HG03432 (cell line): ENCODE measurements around the gene PLIN3.
"Not testable (repeated sequence)": the region's sequence is repeated elsewhere in the genome, so short reads cannot be mapped to it uniquely, and the experiment has no call there.

Experiments used
- ATAC-seq: cut with Tn5 transposase; IDR thresholded peaks from one replicate; pipeline ENCODE4 v1.9.1; 2021; ENCODE audit warnings: mild to moderate bottlenecking, moderate library complexity; ENCODE audit not compliant: unreplicated experiment

The PLIN3 gene

DNA sequence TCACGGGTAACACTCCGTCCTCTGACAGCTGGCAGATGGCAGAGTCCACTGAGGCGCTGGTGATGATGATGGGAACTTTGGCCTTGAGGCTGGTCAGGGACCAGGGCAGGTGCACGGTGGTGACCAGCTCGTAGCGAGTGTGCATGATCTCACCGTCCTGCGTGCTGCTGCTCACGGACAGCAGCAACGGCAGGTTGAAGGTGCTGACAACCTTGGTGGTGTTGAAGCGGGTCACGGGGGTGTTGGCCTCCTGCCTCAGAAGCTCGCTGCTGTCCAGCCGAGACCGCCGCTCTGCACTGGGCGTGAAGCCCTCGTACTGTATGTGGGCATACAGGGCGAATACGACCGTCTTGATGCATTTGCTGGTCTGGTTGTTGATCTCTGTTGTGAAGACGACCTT lies 23.6 kb upstream of the PLIN3 start:
- ATAC-seq: no peak

DNA sequence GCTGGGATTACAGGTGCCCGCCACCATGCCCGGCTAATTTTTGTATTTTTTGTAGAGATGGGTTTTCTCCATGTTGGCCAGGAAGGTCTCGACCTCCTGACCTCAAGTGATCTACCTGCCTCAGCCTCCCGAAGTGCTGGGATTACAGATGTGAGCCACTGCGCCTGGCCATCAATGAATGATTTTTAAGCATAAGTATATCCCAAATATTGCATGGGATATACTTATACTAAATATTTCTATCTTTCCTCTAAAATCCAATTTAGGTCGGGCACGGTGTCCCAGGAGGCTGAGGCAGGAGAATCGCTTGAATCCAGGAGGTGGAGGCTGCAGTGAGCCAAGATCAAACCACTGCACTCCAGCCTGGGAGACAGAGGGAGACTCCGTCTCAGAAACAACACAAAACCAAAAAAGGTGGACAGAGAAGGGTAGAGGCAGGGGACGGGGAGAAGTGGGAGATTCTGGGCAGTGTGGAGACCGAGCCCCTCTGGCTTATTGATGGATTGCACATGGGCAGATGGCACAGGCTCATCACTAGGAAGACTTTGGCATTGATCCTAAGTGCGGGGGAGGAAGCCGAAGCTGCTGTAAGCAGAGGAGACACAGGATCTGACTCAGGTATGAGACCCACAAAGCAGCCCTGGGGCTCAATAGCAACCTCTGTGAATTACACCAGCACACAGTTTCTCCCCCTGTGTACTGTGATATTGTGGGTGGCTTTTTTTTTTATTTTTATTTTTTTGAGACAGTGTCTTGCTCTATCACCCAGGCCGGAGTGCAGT lies 21.8 kb upstream of the PLIN3 start:
- ATAC-seq: no peak

DNA sequence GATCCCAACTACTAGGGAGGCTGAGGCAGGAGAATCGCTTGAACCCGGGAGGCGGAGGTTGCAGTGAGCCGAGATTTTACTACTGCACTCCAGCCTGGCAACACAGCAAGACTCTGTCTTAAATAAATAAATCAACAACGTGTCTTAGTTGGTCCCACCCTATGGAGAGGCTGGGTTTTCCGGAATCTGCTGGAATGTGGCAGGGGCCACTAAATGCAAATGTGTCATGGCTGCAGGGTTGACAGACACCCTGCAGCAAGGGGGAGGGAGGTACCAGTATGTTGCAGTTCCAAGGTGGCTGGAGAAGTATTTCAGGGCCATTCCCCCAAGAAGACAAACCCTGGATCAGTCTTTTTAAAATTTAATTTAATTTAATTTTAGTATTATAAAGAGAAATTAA lies 20.3 kb upstream of the PLIN3 start:
- not testable (repeated sequence) for ATAC-seq

DNA sequence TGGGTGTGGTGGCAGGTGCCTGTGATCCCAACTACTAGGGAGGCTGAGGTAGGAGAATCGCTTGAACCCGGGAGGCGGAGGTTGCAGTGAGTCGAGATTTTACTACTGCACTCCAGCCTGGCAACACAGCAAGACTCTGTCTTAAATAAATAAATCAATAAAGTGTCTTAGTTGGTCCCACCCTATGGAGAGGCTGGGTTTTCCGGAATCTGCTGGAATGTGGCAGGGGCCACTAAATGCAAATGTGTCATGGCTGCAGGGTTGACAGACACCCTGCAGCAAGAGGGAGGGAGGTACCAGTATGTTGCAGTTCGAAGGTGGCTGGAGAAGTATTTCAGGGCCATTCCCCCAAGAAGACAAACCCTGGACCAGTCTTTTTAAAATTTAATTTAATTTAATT lies 17.5 kb upstream of the PLIN3 start:
- not testable (repeated sequence) for ATAC-seq

DNA sequence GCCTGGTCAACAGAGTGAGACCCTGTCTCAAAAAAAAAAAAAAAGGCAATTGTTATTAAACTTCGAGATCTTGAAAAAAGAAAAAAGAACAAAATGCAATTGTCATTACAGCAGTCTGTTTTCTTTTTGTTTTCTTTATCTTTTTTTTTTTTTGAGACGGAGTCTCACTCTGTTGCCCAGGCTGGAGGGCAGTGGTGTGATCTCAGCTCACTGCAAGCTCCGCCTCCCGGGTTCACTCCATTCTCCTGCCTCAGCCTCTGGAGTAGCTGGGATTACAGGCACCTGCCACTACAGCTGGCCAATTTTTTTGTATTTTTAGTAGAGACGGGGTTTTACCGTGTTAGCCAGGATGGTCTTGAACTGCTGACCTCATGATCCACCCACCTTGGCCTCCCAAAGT lies 15.4 kb upstream of the PLIN3 start:
- ATAC-seq: not testable (repeated sequence)

DNA sequence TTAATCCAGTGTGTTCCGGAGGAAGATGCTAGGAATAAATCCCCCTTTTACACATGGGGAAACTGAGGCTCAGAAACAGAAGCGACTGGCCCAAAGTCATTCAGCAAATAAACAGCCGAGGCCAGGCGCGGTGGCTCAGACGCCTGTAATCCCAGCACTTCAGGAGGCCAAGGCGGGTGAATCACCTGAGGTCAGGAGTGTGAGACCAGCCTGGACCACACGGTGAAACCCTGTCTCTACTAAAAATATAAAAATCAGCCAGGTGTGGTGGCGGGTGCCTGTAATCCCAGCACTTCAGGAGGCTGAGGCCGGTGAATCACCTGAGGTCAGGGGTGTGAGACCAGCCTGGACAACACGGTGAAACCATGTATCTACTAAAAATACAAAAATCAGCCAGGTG lies 11.6 kb upstream of the PLIN3 start:
- no peak for ATAC-seq

DNA sequence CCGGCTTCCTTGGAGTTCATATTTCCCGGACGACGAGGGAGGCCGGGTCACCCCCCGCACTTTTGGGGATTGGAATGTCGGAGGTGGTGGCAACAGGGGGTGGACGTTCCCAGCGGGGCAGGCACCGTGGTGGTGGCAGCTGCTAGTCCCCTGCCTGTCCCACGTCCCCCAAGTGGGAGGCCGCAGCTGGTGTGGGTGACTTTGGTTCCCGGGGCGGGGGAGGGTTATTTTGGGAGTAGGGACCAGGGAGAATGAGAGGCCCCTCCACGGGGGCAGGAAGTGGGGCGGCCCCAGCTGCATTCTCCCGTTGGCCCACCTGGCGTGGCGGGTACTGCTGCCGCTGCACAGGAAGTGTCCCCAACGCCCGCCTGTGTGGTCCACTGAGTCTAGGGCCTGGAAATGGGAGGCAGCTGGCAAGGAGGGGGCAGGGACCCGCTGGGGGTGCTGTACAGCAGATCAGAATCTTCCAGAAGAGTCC lies 11.1 kb upstream of the PLIN3 start:
- no peak for ATAC-seq

DNA sequence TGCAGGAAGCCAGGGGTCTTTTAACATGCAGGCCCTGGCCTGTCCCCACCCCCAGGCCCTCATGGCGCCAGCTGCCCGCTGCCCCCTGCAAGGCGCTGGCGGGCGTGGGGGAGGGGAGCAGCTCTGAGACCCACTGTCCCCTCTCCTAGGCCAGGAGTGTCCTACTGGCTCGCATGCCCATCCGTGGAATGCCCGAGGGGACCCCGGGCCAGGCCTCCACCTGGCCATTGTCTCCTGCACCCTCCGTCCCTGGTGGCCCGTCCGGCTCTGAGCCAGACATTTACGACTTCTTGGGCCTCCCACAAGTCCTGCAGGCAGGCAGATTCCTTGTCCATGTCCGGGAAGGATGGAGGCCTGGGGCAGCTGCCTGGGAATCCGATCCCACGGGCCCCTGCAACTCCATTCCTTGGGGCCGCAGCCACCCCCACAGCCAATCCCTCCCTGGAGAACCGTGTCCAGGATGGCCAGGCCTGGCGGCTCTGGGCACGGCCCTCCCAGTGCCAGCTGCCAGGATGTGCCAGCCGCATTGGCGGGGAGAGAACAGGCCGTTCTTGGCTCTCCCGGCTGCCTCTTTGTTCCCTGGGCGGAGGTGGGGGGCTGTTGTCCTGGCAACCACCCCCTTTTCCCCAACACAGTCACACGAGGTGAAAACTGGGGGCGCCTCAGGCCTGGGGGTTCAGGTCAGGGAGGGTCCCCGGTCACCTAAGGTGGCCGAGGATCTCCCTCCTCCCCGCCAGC lies 10.5 kb upstream of the PLIN3 start:
- no peak for ATAC-seq

DNA sequence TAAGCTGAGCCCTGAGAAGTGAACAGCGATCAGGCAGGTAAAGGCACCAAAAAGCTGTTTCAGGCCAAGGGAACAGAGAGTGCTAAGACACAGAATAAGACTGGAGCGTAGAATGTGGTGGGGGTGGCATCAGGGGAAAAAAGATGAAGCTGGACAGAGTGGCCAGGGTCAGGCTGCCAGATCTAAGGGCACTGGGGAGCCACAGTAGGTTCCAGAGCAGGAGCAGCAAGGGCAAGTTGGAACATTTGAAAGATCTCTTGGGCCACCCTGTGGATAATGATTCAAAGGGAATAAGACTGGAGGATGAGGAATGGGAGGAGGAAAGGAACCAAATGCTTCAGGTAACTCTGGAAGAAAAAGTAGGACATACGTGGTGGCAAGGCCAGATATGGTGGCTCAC lies 6.5 kb upstream of the PLIN3 start:
- ATAC-seq: no peak

DNA sequence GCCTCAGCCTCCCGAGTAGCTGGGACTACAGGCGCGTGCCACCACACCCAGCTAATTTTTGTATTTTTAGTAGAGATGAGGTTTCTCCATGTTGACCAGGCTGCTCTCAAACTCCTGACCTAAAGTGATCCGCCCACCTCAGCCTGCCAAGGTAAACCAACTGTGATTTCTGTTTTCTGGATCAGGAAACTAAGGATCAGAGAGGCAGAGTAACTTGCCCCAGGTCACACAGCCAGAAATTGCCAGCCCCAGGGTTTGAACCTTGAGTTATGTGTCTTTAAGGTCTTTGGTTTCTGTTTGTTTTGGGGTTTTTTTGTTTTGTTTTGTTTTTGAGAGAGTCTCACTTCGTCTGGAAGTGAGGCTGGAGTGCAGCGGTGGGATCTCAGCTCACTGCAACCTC lies 4.2 kb upstream of the PLIN3 start:
- no peak for ATAC-seq

DNA sequence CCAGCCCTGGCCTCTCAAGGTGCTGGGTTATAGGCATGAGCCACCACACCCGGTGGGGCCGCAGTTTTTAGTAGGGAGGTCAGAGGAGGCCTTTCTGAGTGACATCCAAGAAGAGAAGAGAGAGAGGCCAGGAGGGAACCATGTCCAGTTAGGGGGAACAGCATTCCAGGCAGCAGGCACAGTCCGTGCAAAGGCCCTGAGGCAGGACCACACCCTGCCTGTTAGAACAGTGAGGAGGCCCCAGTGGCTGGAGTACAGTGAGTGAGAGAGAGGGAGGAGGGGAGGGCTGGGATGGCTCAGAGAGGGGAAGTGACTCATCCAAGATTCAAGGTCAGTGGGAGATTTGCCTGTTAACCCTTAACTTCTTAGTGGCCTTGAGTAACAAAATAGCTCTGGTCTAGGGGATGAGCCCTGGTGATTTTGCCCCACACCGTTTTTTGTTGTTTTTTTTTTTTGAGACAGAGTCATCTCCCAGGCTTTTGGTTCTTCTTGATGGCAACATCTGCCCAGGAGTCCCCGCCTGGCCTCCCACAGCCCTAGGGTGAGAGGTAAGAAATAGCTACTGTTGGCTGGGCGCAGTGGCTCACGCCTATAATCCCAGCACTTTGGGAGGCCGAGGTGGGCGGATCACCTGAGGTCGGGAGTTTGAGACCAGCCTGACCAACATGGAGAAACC lies 2.7 kb upstream of the PLIN3 start:
- ATAC-seq: no peak

DNA sequence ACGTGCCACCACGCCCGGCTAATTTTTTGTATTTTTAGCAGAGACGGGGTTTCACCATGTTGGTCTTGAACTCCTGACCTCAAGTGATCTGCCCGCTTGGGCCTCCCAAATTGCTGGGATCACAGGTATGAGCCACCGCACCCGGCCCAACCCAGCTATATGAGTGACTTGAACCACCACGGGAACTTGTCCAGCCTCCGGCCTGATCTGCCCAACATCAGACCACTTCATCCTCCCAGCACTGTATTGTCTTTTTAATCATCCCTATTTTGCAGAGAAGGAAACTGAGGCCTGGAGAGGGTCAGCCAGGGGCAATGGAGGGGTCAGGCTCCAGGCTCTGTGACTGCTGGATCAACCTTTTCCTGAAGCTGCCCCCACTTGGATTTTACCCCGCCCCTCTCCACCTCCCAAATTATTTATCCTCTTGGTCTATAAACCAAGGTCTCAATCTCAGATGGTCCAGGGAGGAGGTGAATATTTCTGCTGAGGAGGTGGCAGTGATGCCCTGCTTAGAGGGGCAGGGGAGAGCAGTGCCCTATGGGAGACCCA lies 893 bp upstream of the PLIN3 start:
- no peak for ATAC-seq

DNA sequence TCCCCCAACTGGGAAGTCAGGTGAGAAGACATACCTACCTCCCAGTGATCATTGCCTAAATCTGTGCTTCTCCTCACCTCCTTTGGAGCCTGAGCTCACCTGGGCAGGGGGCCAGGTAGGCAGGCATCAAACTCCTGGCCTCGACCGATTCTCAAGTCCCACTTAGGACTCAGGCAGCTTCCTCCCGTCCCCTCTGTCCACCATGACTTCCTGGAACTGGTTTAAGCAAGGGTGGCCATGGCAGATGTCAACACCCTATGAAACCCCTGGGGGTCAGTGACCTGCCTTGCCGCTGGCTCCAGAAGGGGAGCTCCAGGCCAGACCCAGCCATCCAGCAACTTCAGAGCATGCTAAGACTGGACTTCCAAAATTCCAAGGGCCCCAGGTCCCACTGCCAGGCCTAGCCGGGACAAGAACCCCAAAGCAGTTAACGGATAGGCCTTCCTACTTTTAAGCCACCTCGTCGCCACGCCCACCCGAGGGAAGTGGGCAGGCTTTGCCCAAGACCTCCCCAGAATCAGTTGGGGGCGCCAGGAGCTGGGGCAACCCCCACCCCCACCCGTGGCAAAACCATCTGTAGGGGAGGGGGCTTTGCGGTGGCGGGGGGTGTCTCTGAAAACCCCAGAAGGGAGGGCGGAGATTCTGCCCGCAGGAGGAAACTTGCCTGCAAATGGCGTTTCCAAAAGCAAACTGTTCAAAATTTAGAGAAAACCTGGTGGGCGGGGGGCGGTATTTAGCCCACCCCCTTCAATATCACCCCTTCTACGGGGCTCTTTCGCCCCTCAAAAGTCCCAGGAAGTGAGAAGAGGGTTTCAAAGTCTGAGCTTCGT lies 657 bp downstream of the PLIN3 start:
- ATAC-seq: no peak

DNA sequence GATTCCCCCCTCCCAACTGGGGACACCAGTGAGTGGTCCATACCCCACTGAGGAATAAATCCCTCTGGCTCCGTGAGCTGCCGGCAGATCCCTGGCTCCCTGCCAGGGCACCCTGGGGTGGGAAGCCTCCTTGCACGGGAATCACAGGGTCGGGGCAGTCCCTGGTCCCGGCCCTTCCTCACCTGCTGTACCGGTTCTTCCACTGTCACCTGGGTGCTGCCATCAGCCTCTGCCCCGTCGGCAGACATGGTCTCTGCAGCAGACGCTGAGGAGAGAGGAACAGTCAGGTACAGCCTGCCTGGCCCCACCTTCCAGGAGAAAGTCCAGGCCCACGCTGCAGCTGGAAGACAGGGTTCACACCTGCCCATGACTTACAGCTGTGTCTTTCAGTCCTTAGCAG lies 6.3 kb downstream of the PLIN3 start:
- no peak for ATAC-seq

DNA sequence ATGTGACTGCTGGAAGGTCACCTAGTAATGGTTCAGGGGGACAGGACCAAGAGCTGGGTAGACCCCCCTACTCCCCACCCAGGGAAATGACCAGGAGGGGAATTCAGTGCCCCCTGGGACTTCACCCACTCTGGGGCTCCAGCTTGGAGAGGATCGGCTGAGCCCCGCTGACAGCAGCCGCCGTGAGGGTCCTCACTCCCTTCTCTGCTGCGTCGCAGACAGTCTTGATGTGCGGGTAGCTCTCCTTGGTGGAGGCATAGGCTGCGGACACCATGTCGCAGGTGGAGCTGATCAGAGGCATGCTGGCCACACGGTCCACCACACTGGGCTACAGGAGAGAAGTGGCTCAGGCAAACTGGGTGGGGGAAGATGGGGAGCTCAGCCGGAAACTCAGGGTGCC lies 7.8 kb downstream of the PLIN3 start:
- ATAC-seq: no peak

DNA sequence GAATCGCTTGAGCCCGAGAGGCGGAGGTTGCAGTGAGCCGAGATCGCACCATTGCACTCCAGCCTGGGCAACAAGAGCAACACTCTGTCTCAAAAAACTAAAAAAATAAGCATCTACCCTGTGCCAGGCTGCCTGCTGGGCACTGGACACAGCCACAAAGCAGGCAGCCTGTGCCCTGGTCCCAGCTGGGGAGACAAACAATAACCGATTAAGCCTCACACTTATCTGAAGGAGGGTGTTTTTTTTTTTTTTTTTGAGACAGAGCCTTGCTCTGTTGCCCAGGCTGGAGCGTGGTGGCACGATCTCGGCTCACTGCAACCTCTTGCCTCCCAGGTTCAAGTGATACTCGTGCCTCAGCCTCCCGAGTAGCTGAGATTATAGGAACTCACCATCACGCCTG lies 11.0 kb downstream of the PLIN3 start:
- ATAC-seq: not testable (repeated sequence)

DNA sequence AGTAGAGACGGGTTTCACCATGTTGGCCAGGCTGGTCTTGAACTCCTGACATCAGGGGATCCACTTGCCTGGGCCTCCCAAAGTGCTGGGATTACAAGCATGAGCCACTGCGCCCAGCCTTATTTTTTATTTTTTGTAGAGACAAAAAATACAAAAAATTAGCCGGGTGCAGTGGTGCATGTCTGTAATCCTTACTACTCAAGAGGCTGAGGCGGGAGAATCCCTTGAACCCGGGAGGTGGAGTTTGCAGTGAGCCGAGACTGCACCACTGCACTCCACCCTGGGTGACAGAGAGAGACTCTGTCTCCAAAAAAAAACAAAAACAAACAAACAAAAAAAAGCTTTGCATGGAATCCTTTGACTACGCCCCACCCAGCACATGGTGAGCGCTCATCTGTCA lies 14.0 kb downstream of the PLIN3 start:
- ATAC-seq: not testable (repeated sequence)

DNA sequence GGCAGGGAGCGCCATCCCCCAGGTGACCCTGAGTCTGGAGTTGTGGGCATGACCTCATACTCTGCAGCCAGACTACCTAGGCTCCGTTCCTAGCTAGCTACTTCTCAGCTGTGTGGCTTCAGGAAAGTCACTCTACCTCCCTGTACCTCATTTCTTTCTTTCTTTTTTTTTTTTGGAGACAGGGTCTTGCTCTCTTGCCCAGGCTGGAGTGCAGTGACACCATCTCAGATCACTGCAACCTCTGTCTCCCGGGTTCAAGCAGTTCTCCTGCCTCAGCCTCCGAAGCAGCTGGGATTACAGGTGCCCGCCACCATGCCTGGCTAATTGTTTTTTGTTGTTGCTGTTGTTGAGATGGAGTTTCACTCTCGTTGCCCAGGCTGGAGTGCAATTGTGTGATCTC lies 15.0 kb downstream of the PLIN3 start:
- ATAC-seq: no peak

DNA sequence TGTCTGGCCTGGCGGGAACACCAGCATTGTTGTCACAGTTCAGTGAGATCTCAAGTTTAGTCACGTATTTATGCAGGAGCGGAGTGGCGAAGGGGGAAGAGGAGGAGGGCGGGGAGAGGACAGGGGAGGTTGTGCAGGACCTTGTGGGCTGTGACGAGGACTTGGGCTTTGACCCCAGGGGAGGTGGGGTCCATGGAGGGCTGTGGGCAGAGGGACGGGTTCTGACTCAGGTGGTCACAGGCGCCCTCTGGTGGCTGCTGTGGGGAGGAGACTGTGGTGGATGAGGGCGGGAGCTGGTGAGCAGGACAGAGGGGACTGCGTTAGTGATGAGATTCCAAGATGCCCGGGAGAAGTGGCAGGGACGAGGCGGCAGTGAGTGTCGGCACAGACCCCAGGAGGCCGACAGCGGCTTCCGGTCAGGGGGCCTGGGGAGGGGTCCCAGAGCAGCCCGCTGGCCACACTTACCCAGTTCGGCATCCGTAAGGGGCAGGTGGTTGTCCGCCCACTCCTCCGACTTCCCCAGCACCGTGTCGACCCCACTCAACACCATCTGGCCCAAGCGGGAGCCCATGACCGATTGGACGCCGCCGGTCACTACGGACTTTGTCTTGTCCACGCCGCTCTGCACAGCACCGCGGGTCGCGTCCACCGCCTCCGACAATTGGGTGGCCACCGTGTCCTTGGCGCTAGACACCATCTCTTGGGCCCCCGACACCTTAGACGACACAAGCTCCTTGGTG lies 15.7 kb downstream of the PLIN3 start:
- ATAC-seq: no peak

DNA sequence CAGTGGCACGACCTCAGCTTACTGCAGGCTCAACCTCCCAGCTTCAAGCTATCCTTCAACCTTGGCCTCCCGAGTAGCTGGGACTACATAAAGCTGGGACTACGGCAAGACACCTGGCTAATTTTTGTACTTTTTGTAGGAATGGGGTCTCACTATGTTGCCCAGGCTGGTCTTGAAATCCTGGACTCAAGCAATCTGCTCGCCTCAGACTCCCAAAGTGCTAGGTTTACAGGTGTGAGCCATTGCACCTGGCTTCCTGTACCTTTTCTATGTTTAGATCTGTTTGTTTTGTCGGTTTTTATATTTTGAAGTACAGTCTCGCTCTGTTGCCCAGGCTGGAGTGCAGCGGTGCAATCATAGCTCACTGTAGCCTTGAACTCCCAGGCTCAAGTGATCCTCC lies 18.4 kb downstream of the PLIN3 start:
- ATAC-seq: no peak
